ENCODE data around the gene SAT2.
"Not testable (repeated sequence)": the region's sequence is repeated elsewhere in the genome, so short reads cannot be mapped to it uniquely, and the experiment has no call there.

The SAT2 gene

DNA sequence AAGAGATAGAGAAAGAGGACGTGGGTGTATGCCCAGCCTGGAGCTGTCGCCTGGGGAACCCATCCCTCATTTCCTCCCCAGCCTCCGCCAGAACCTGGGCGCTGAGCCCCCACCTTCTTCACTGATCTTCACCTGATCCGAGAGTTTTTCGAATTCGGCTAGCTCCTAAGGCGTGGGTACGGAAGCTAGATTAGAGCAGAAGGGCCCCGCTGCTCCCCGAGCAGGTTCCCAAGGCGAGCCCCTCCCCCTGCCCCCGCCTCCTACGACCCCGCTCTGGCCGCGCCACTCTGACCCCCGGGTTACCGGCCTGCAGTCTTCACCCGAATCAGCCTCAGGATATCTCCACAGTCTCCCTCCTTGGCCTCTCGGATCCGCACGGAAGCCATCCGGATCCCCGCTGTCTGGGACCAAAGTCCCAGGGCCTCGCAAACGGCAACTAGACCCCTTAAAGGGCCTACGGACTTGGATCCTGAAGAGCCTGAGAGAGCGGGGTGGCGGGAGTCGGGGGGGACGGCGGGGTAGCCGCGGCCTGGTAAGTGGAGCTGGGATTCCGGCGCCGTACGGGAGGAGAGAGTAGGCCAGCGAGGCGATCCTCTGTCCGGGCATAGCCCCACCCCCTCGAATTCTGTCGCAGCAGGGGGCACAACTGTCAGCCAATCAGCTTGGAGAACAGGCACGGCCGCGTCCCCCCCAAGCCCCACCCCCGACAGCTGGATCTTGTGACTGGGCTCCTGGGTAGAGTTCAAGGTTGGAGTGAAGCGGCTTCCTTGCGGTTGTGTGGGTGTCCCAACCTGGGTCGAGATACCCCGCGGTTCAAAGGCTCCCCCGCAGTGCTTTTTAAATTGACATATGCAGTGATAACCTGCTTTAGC, at the start of gene SAT2:
TSS of gene SAT2 (minus strand) at position 572 of the 872 bp plus-strand sequence. CDS start at position 386, 186 bp downstream.
- peak; percentile 99 for DNase-seq (ENCODE audit: low spot score)

DNA sequence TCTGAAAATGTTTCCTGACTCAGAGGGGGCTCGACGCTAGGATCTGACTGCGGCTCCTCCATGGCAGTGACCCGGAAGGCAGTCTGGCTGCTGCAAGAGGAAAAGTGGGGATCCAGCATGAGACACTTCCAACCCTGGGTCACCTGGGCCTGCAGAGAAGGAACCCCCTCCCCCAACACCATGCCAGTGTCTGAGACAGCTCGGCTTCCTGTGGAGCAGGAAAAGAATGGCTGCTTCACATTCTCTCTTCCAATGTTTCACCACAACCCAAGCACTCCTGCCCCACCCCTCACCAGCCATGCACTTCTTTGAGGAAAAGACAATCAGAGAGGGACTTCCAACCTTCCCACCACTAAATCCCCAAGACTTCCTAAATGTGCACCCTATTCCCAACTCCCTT, 48.9 kb upstream of the SAT2 start:
- DNase-seq (ENCODE audit: low spot score): peak; percentile 5

DNA sequence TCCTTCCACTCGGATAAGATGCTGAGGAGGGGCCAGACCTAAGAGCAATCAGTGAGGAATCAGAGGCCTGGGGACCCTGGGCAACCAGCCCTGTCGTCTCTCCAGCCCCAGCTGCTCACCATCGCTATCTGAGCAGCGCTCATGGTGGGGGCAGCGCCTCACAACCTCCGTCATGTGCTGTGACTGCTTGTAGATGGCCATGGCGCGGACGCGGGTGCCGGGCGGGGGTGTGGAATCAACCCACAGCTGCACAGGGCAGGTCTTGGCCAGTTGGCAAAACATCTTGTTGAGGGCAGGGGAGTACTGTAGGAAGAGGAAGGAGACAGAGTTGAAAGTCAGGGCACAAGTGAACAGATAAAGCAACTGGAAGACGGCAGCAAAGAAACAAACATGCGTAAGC, 47.3 kb upstream of the SAT2 start:
- DNase-seq (ENCODE audit: low spot score): peak; percentile 3

DNA sequence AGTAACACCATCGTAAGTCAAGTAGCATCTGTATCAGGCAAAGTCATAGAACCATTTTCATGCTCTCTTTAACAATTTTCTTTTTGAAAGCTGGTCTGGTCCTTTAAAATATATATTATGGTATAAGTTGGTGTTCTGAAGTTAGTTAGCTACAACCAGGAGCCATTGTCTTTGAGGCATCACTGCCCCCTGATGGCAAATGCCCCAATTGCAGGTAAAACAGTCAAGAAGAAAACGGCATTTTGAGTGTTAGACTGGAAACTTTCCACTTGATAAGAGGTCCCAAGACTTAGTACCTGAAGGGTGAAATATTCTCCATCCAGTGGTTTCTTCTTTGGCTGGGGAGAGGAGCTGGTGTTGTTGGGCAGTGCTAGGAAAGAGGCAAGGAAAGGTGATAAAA, 45.6 kb upstream of the SAT2 start:
- no peak for DNase-seq (ENCODE audit: low spot score)

DNA sequence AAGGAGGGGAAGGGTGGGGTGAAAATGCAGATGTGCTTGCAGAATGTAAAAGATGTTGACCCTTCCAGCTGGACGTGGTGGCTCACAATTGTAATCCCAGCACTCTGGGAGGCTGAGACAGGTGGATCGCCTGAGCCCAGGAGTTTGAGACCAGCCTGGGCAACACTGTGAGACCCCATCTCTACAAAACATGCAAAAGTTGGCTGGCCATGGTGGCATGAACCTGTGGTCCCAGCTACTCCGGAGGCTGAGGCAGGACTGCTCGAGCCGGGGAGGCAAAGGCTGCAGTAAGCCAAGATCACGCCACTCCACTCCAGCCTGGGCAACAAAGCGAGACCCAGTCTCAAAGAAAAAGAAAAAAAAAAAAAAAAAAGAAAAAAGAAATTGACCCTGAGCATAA, 40.9 kb upstream of the SAT2 start:
- DNase-seq (ENCODE audit: low spot score): no peak

DNA sequence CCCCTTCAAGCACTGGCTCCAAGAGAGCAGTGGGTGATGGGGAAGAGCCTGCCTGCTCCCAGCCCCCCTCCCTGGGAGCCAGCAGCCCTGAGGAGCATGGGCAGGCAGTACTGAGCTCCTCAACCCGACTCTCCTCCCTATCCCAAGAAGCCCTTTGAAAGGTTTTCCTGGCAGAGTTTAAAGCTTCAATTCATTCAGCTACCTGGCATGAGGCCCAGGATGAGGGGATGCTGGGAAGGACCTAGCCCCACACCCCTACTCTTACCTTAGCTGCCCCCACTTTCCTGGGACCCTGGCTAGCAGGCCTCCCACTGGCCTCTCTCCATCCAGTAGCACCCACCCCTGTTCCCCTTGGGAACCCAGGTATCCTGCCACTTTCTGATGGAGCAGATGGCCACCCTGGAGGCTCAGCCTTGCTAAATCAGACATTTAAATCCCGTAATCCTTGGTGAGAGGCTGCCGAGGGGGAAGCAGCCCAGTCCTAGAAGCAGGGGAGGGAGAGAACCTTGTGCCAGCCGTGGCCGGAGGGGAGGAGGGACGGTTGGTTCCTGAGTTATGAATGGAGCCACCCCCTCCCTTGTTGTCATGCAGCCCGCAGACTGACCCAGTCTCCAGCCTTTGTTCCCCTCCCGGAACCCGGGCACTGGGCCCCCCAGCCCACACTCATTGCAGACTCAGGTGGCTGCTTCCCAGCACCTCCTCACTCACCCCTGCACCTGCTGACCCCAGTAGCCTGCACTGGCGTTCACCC, 40.2 kb upstream of the SAT2 start:
- peak; percentile 7 for DNase-seq (ENCODE audit: low spot score)

DNA sequence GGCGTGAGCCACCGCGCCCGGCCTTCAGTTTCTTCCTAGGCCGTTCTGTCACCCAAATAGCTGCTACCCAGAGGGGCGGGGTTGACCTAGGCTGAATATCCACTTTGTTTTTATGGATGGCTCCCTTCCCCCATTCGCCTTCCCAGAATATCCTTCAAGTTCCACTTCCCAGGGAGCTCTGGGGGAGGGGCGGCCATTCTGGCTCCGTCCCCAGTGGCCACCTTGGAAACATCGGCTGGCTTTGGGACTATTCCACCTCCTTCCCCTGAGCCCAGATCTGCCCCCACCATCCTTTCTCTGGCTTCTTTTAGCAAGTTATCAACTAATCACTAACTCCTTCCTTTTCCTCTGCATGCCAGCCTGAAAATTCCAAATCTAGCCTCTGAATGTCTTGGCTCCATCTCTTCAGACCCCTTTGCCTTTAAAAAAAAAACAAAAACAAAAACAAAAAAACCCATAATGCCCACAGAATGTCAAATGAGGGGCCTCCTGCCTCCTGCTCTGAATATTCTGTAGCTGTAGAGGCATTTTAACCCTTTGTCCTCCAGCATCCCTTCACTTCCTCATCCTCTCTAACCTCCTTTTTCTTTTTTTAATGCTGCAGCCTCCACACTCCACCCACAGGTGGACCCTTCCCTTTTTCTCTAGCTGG, 29.5 kb upstream of the SAT2 start:
- DNase-seq (ENCODE audit: low spot score): no peak

DNA sequence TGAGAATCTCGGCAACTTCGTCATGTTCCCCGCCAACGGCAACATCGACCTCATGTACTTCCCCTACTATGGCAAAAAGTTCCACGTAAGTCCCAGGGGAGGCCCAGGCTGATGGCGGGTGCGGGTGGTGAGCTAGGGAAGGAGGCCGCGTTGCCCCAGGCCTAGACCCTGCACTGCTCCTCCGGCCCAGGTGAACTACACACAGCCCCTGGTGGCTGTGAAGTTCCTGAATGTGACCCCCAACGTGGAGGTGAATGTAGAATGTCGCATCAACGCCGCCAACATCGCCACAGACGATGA, 27.9 kb upstream of the SAT2 start:
- no peak for DNase-seq (ENCODE audit: low spot score)

DNA sequence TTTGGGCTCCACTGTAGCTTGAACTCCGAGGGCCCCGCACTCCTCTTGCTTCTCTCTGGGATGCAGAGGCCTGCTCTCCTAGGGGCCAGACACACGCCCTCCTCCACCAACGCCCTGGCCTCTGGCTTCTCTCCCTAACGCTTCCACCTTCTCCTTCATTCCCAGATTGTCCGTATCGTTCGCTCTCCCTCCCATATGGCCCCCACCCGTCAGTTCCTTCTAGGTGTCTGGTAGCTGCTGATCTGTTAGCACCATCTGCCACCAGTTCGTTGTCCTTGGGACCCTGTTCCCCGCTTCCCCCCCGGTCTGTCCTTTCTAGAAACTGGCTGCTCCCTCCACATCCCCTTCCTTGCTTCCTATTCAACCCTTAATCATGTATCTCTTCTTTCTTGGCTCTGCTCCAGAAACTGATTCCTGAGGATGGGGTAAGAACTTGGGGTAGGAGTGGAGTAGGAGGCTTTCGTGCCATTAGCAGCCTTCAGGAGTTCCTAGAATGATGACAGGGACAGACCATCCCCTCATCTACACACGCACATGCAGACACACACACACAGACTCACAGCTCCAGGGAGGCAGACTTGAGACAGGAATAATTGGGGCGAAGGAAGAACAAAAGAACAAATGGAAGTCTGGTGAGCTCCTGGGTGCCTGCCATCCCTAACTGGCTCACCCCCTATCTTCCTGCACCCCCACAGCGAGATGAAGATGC, 27.4 kb upstream of the SAT2 start:
- no peak for DNase-seq (ENCODE audit: low spot score)

DNA sequence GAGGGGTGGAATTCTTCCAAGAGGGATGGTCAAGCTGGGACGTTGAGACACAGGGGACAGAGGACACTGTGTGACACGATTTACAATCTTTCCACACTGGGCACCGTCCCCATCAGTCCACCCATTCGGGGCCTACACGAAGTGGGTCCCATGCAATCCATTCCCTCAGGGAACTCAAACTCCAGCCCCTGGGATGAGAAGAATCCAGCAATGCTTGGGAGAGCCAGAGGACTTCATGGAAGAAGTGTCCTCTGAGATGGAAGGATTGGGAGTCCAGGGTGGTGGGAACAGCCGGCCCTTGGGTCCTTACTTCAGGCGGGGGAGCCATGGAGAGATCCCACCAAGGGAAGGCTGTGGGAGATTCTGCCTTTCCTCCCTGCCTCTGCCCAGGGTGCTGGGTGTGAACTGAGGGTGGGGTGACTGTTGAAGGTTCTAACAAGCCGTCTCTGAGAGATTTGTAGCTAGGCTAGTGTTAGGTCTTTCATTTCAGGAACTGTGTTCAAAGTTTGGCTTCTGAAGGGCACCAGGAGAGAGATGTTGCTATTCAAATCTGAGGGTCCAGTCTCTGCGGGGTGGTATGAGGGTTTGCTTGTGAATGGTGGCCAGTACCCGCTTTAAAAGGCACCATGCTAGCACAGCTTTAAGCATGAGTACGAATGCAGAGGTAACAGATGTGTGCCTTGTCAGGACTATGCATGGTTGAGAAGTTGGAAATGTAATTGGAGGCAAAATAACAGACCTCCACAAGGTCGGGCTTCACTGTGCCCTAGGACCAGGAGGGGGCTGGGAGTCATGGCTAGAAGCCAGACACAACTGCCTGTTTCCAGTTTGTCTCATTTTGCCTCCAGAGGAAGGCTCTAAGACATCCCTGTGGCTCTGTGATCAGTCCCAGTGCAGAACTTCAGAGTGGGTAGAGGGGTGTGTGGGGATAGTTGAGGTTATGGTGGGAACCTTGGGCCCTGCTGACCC, 25.1 kb upstream of the SAT2 start:
- DNase-seq (ENCODE audit: low spot score): no peak

DNA sequence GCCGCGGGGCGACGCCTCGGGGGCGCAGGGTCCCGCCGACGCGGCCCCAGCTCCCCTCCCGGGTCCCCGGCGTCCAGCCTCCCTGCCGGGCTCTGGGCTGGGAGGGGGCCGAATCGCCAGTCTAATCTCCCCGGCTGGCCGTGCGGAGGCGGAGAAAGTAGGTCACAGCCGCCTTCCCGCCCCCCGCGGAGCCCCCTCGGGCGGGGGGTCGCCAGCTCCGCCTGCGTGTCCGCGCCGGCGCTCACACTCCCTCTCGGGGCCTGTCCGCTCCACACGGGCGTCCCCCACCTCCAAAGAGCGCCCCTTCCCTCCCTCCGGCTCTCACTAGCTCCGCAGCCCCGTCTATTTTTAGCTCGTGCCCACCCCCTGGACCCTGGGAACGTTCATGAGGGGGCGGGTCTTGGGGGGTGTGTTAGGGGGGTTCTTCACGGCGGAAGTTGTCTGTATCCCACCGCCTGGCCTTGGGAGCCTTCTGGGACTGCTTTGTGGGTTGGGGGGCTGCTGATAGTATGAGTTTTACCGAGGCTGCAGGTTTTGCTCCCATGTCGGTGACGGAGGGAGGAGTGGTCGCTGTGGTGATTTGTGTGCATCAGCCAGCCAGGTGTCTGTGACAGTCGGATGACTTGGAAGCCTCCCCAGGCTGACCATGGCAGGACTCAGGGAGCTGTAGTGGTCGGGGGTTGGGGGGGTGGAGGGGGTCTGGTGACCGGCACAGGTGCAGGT, 24.2 kb upstream of the SAT2 start:
- DNase-seq (ENCODE audit: low spot score): no peak

DNA sequence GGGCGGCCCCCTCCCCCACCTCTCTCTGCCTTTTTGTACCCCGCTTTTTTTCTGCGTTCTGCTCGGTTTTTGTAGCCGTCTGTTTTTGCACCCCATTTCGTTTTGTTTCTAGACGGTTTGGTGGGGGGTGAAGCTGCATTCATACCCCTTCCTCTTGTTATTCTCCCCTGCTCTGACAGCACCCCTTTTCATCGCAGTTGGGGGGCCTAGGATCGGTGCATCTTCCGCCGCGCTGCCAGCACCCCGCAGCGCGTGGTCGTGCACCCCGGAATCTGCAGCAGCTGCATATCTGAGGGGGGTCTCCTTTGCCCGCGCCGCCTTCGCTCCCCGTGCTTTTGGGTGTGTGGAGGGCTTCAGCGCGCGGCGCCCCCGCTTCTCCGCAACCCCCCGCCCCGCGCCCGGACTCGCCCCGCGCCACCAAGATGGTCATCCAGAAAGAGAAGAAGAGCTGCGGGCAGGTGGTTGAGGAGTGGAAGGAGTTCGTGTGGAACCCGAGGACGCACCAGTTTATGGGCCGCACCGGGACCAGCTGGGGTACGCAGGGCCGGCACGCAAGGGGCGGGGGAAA, 23.6 kb upstream of the SAT2 start:
- DNase-seq (ENCODE audit: low spot score): no peak

DNA sequence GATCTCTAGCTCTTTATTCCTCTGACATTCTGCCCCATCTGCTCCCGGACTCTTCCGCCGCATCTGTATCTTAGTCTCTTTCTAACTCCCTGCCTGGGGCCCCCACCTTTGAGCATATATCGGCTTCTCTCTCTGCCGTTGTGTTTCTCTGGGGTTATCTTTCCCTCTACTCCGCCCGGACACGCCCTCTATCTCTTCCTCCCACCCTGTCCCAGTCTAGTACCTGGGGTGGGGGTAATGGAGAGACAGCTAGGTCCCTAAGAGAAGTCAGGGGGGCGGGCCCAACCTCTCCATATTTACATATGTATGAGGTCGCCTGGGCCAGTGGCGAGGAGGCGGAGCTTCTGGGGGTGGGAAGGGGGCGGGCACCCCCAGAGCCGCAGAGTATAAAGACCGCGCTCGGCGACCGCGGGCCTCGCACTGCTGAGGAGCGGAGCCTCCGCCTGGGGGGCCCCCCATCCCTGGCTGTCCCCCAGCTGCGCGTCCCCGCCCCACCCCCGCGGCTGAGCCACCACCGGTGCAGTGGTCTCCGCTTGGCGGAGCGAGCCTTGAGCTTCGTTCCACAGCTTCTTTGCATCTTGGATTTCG, 23.0 kb upstream of the SAT2 start, which contains the start of gene ATP1B2:
TSS of gene ATP1B2 (plus strand) at position 418 of the 588 bp plus-strand sequence. CDS start 593 bp downstream, outside the sequence.
- DNase-seq (ENCODE audit: low spot score): peak; percentile 70

DNA sequence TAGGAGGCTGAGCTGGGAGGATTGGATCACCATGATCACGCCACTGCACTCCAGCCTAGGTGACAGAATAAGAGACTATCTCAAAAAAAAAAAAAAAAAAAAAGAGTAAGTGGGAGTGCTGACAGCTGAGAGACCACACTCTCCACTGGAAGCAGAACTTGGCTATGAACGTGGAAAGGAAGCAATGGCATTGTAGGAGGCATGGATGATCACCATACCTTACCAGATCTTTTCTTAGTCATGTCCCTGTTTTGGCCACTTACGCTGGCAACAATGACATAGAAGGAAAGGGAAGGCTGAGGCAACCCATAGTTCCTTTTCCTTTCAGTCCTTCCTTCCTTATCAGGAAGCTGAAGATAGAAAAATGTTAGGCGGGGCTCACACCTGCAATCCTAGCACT, 19.4 kb upstream of the SAT2 start:
- no peak for DNase-seq (ENCODE audit: low spot score)

DNA sequence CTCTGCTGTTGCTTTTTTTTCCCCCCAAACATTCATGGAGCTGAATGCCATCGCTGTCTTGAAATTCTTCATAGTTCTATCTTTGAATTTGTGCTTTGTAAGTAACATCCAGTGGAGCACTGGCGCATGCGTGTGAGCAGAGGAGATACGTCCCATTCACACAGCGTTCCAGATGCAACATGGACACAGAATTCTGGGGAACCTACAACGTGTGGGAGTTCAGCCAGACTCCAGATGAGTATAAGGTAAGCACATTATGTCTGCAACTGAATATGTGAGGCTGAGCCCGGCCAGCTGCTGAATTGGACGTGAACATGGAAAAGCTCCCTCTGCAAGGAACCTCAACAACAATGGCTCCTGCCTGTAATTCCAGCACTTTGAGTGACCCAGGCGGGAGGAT, 18.8 kb upstream of the SAT2 start:
- DNase-seq (ENCODE audit: low spot score): no peak

DNA sequence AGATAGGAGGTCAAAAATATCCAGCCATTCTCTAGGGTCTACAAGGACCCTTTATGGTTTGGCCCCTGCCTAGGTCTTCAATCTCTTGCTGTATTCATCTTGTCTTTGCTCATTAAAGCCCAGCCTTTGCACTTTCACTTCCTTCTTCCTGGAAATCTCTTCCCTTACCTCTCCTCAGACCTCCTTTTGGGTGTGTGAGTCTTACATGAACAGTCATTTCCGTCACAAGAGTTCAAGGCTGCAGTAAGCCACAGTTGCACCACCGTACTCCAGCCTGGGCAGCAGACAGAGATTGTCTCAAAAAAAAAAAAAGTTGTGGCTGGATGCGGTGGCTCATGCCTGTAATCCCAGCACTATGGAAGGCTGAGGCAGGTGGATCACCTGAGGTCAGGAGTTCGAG, 17.2 kb upstream of the SAT2 start:
- no peak for DNase-seq (ENCODE audit: low spot score)

DNA sequence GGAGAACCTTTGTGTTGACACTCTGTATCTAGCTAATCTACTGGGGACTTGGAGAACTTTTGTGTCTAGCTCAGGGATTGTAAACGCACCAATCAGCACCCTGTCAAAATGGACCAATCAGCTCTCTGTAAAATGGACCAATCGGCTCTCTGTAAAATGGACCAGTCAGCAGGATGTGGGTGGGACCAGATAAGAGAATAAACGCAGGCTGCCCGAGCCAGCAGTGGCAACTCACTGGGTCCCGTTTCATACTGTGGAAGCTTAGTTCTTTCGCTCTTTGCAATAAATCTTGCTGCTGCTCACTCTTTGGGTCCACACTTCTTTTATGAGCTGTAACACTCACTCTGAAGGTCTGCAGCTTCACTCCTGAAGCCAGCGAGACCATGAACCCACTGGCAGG, 14.0 kb upstream of the SAT2 start:
- not testable (repeated sequence) for DNase-seq (ENCODE audit: low spot score)

DNA sequence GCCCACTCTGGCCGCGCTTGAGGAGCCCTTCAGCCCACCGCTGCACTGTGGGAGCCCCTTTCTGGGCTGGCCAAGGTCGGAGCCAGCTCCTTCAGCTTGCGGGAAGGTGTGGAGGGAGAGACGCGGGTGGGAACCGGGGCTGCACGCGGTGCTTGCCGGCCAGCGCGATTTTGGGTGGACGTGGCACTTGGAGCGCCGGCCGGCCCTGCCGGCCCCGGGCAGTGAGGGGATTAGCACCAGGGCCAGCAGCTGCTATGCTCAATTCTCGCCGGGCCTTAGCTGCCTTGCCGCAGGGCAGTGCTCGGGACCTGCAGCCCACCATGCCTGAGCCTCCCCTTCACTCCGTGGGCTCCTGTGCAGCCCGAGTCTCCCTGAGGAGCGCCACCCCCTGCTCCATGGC, 13.2 kb upstream of the SAT2 start:
- no peak for DNase-seq (ENCODE audit: low spot score)

DNA sequence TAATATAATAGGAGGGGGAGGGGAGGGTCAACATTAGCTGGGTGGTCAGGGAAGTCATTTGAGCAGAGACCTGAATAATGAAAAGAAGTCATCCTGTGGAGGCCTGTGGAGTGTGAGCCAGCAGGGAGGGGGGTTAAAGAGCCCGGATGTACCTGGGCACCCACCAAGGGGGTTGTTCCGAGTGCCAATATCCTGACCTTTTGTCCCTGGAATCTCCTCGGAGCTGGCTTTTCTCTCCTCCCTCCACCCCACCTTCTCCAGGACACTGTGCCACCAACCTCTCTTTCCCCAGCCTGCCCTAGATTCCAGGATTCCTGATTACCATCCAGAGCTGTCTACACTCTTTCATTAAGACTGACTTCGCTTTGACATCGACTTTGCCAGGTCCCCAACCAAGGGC, 8.5 kb upstream of the SAT2 start:
- DNase-seq (ENCODE audit: low spot score): peak; percentile 4

DNA sequence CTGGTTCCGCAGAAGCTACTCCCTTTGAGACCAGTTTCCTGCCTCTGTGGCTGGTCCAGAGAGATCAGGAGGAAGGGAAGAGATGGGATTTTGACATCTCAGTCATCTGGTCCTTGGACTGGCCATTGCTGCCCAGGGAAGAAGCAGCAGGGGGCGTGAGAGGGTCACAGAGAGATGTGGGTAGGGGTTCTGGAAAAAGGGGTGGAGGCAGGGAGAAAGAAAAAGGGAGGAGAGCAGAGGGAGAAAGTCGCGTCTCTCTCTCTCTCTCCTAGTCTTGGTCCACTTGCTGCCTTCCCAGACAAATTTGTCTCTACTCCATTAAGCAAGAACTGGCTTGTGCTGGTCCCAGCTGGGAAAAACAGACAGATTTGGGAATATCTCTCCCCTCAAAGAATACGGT, 6.8 kb upstream of the SAT2 start:
- DNase-seq (ENCODE audit: low spot score): peak; percentile 51
